ENCODE results near the gene PC.

The PC gene

DNA sequence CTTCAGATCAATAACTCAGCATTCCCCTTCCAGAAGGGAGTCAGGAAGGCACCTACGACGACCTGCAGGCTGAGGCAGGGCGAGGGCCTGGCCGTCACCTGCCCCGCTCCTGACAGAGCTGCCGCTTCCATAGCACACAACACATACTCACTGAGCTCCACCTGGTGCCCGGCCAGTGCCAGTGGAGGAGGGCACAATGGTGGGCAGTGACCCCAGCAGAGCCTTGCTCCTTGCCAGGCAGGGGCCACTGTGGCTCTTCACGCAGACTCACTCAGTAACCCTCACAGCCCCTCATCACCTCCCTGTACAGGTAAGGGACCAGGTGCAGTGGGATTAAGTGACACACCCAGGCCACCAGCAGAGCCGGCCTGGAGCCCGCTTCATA lies 76.7 kb downstream of the PC start:
- Histone ChIP-seq H3K27ac (ENCODE audit: poor library complexity, severe bottlenecking) (peak overlapping the region; percentile 58), H3K4me1 (ENCODE audit: insufficient read depth, poor library complexity, severe bottlenecking) (peaks cover 34% of the 10 kb centered on the region), H3K4me3 (ENCODE audit: severe bottlenecking) (no peak overlapping the region), H3K9me3 (ENCODE audit: severe bottlenecking) (no peaks in the 10 kb centered on the region), H3K36me3 (ENCODE audit: low read depth) (no peaks in the 10 kb centered on the region), H3K27me3 (ENCODE audit: insufficient read depth, poor library complexity, severe bottlenecking) (no peaks in the 10 kb centered on the region)
- DNase-seq (ENCODE audit: low spot score) (peak; percentile 40), ATAC-seq (ENCODE audit: low read depth) (no peak)
- TF ChIP-seq, protein P1, sequence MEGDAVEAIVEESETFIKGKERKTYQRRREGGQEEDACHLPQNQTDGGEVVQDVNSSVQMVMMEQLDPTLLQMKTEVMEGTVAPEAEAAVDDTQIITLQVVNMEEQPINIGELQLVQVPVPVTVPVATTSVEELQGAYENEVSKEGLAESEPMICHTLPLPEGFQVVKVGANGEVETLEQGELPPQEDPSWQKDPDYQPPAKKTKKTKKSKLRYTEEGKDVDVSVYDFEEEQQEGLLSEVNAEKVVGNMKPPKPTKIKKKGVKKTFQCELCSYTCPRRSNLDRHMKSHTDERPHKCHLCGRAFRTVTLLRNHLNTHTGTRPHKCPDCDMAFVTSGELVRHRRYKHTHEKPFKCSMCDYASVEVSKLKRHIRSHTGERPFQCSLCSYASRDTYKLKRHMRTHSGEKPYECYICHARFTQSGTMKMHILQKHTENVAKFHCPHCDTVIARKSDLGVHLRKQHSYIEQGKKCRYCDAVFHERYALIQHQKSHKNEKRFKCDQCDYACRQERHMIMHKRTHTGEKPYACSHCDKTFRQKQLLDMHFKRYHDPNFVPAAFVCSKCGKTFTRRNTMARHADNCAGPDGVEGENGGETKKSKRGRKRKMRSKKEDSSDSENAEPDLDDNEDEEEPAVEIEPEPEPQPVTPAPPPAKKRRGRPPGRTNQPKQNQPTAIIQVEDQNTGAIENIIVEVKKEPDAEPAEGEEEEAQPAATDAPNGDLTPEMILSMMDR (IDR thresholded peaks at IDR 0.05; ENCODE audit: poor library complexity, severe bottlenecking) = no peak

DNA sequence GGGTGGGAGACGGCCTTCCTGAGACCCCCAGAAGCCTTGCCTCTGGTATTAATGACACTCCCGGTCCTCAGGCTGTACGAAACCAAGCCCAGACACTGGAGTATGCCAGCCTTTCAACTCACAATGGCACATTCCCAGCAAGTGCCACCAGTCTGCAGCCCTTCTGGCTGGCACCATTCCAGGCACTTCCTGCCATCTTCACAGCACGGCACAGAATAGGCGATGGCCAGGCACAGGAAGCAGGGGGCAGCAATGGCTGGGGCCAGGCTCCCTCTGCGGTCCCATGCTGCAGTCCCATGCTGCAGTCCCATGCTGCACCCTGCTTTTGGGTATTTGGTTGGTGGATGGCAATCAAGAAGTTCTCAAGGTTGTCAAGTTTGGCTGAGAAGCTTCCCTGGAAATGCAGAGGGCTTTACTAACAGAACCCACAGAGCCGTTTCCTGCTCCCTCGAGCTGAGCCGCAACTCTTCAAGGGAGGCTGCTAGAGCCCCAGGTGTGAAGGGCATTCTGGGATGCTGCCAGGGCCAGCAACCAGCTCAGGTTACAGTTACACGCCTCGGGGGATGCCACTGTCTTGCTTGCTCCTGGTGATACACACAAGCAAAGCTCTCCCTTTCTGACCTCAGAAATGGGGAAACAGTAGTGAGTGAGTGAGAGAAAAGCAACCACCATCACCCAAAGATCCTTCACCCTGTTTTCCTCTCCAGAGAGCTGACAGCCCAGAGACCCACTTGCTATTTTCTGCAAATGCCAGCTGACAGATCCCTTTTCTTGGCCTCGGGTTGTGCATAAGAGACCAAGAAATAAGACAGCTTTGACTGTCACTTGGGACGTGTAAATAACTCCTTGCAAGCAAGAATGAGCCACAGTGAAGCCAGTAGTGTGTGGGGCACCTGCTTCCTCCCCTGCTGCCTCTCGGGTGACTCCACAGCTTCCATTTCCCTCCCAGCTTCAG lies 77.4 kb downstream of the PC start:
- ATAC-seq (ENCODE audit: low read depth) = peak; percentile 92
- peaks cover 34% of the 10 kb centered on the region for H3K4me1 ChIP-seq (ENCODE audit: insufficient read depth, poor library complexity, severe bottlenecking)
- no peaks in the 10 kb centered on the region for H3K27me3 ChIP-seq (ENCODE audit: insufficient read depth, poor library complexity, severe bottlenecking)
- peak overlapping the region; percentile 58 for H3K27ac ChIP-seq (ENCODE audit: poor library complexity, severe bottlenecking)
- no peaks in the 10 kb centered on the region for H3K36me3 ChIP-seq (ENCODE audit: low read depth)
- H3K4me3 ChIP-seq (ENCODE audit: severe bottlenecking) = no peak overlapping the region
- DNase-seq (ENCODE audit: low spot score) = peak; percentile 95
- TF ChIP-seq, protein P1 (IDR thresholded peaks at IDR 0.05; ENCODE audit: poor library complexity, severe bottlenecking) = peak; percentile 2
- H3K9me3 ChIP-seq (ENCODE audit: severe bottlenecking) = no peaks in the 10 kb centered on the region

- no peak overlapping the region for H3K4me3 ChIP-seq (ENCODE audit: severe bottlenecking)
- TF ChIP-seq, protein P1 (IDR thresholded peaks at IDR 0.05; ENCODE audit: poor library complexity, severe bottlenecking) = no peak
- H3K4me1 ChIP-seq (ENCODE audit: insufficient read depth, poor library complexity, severe bottlenecking) = peaks cover 34% of the 10 kb centered on the region
- H3K36me3 ChIP-seq (ENCODE audit: low read depth) = no peaks in the 10 kb centered on the region
- H3K9me3 ChIP-seq (ENCODE audit: severe bottlenecking) = no peaks in the 10 kb centered on the region
- H3K27me3 ChIP-seq (ENCODE audit: insufficient read depth, poor library complexity, severe bottlenecking) = no peaks in the 10 kb centered on the region
- DNase-seq (ENCODE audit: low spot score) = peak; percentile 28
- H3K27ac ChIP-seq (ENCODE audit: poor library complexity, severe bottlenecking) = peak overlapping the region; percentile 58
- ATAC-seq (ENCODE audit: low read depth) = no peak
These were observed 78.2 kb downstream of the PC start for GRCh38 chr11:66879999-66880398.

DNA sequence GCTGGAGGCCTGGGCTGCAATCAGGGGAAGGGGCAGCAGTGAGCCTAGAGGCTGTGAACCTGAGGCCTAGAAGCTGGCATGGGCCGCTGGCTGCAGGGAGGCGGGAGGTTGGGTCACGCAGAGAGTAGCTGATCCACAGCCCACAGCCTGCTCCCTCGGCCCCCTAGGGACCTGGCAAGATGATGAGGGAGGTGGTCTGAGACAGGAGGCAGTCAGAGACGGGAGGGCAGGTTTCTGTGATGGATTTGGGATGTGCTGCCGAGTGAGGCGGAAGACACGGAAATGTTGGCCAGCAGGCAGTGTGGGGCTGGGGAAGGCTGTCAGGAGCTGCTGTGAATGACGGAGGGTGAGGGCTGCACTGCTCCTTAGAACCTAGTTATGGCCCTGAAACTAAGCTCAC lies 78.6 kb downstream of the PC start:
- H3K9me3 ChIP-seq (ENCODE audit: severe bottlenecking) = no peaks in the 10 kb centered on the region
- no peaks in the 10 kb centered on the region for H3K36me3 ChIP-seq (ENCODE audit: low read depth)
- no peak overlapping the region for H3K4me3 ChIP-seq (ENCODE audit: severe bottlenecking)
- TF ChIP-seq, protein P1 (IDR thresholded peaks at IDR 0.05; ENCODE audit: poor library complexity, severe bottlenecking) = no peak
- peaks cover 34% of the 10 kb centered on the region for H3K4me1 ChIP-seq (ENCODE audit: insufficient read depth, poor library complexity, severe bottlenecking)
- ATAC-seq (ENCODE audit: low read depth) (no peak), DNase-seq (ENCODE audit: low spot score) (no peak)
- H3K27me3 ChIP-seq (ENCODE audit: insufficient read depth, poor library complexity, severe bottlenecking) = no peaks in the 10 kb centered on the region
- no peak overlapping the region for H3K27ac ChIP-seq (ENCODE audit: poor library complexity, severe bottlenecking)

DNA sequence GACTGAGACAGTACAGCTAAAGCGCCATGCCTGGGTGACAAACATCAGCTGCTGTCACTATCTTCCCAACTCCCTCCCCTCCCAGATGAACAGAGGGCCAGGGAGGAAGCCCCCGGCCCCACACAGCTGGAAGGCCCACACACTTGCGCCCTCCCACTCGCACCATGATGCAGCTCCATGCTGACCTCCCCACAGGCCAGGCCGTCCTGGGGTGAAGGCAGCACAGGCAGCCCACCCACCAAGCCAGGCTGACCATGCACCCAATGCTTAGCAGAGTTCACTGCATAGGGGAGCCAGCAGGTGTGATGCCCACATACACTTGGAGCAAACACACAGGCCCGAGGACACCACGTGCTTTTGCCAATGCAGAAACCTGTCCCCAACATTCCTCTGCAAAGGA lies 79.2 kb downstream of the PC start:
- H3K9me3 ChIP-seq (ENCODE audit: severe bottlenecking) = no peaks in the 10 kb centered on the region
- no peaks in the 10 kb centered on the region for H3K27me3 ChIP-seq (ENCODE audit: insufficient read depth, poor library complexity, severe bottlenecking)
- peaks cover 32% of the 10 kb centered on the region for H3K4me1 ChIP-seq (ENCODE audit: insufficient read depth, poor library complexity, severe bottlenecking)
- ATAC-seq (ENCODE audit: low read depth) = no peak
- TF ChIP-seq, protein P1 (IDR thresholded peaks at IDR 0.05; ENCODE audit: poor library complexity, severe bottlenecking) = no peak
- H3K27ac ChIP-seq (ENCODE audit: poor library complexity, severe bottlenecking) = no peak overlapping the region
- no peaks in the 10 kb centered on the region for H3K36me3 ChIP-seq (ENCODE audit: low read depth)
- H3K4me3 ChIP-seq (ENCODE audit: severe bottlenecking) = no peak overlapping the region
- DNase-seq (ENCODE audit: low spot score) = peak; percentile 26
